Measurements from ENCODE around the gene RASAL2. TPM values are rescaled to one million over a fixed set of nuclear protein-coding genes. Genes with fewer than 3 reads are reported as not detected.

Gene RASAL2
- total and polyA plus RNA-seq, 9 of the 15 experiments (the other 6 are each of a cell fraction or from before 2014, with no cell fraction given): 0.13 to 1.0 (median 0.62) TPM

- H3K9me1 ChIP-seq (ENCODE audit: control insufficient read depth, insufficient read depth, low read length): no peaks in the 10 kb centered on the region
- in situ Hi-C loops (cut with MboI) (no loop called here), intact Hi-C loops (cut with micrococcal nuclease) (no loop called here)
- no peak for DNase-seq (ENCODE audit: extremely low read depth in 1 of 4, low spot score in 3 of 4)
- BruUV-seq (replicated peaks): no TSS peak
- H2AFZ ChIP-seq (ENCODE audit: low read depth, low read length): no peak overlapping the region
- FAIRE-seq: no peak
- H3K4me3 ChIP-seq: no peak overlapping the region
- 17% methylated on average over 2 of the region's 2 CpGs for WGBS (ENCODE audit: insufficient coverage, low coverage, missing lambda C conversion rate)
- ATAC-seq: no peak
- no peaks in the 10 kb centered on the region for H3K9me3 ChIP-seq (replicated peaks; ENCODE audit: control insufficient read depth, insufficient read depth, low read depth, low read length)
- no peaks in the 10 kb centered on the region for H3K79me2 ChIP-seq (ENCODE audit: control insufficient read depth, insufficient read depth, low read length)
- no peak overlapping the region for H3K9ac ChIP-seq (ENCODE audit: insufficient read depth in 1 of 2, low read depth in 2 of 2, low read length in 2 of 2)
- TF ChIP-seq CEBPG (CRISPR knock-in tag; IDR thresholded peaks at IDR 0.05): no peak
- TF ChIP-seq CEBPG (tag; conservative IDR thresholded peaks at IDR 0.05 in 1 of 2, IDR thresholded peaks at IDR 0.05 in 1 of 2): peak in 1 of 2 experiments; percentile 25; a peak in 1 of 4 replicates
- TF ChIP-seq, protein P1, sequence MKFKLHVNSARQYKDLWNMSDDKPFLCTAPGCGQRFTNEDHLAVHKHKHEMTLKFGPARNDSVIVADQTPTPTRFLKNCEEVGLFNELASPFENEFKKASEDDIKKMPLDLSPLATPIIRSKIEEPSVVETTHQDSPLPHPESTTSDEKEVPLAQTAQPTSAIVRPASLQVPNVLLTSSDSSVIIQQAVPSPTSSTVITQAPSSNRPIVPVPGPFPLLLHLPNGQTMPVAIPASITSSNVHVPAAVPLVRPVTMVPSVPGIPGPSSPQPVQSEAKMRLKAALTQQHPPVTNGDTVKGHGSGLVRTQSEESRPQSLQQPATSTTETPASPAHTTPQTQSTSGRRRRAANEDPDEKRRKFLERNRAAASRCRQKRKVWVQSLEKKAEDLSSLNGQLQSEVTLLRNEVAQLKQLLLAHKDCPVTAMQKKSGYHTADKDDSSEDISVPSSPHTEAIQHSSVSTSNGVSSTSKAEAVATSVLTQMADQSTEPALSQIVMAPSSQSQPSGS (CRISPR knock-in tag; IDR thresholded peaks at IDR 0.05): no peak
- no peak overlapping the region for H3K27ac ChIP-seq (ENCODE audit: extremely low read depth, low read depth, low read length)
- no peaks in the 10 kb centered on the region for H3K4me1 ChIP-seq (replicated peaks in 1 of 2; ENCODE audit: control insufficient read depth in 2 of 2, insufficient read depth in 2 of 2, low read length in 2 of 2)
- no peaks in the 10 kb centered on the region for H3K36me3 ChIP-seq (ENCODE audit: control insufficient read depth, insufficient read depth, low read length)
- H4K20me1 ChIP-seq (replicated peaks; ENCODE audit: control insufficient read depth, insufficient read depth, low read length): no peaks in the 10 kb centered on the region
- no peak overlapping the region for H3K4me2 ChIP-seq (ENCODE audit: insufficient read depth, low read length)
- ChIA-PET CTCF (ENCODE audit: low intra/inter-chr PET ratio) (no interaction called here), POLR2A (no interaction called here)
- H3K27me3 ChIP-seq (ENCODE audit: control insufficient read depth in 2 of 2, insufficient read depth in 2 of 2, low read length in 2 of 2): no peaks in the 10 kb centered on the region
These were observed 50.1 kb downstream of the RASAL2 start for GRCh38 chr1:178143730-178144690.

All from K562 (cell line).